ENCODE results near the gene UBE2N.

UBE2N gene

DNA sequence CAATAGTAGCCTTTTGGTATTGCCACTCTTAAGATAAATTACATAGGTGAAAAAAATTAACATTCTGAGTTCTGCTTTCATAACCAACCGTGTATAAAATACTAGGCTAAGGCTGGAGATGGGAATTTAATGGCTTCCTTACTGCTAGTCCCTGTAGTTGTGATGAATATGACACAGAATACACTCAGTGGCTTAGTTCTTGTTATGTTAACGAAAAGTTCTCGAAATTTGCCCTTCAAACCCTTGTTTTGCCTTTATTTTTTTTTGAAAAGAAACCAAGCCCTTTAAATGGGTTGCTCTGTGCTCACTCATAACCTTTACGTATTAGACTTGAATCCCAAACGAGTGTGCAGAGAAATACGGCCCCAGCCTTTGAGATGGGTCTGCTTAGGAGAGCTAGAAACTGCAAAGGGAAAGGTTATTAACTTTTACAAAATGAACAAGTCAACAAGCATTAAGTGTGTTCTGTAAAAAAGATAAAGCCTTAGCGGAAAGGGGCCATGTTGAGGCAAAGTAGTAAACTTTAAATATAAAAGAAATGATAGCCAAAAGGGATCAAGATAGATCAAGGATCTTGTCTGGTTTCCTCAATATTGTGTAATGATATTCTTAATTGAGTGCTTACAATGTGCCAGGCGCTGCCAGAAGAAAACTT is 62.3 kb downstream of the UBE2N start:
- DNase-seq = no peak

DNA sequence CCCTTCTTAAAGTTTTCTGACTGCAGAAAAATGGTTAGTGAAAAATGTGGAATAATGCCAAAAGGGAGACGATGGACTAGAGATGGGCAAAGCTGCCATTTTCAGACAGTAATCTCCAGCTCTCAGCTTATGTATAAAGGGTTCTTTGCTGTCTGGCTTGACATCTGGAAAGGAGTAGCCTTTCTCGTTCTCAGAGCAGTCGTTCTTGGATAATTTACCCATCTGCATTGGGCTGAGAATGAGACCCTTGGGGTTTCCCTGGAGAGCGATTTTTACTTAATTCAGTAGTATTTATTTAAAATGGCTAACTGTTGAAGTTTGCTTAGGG is 62.8 kb downstream of the UBE2N start:
- DNase-seq = no peak

DNA sequence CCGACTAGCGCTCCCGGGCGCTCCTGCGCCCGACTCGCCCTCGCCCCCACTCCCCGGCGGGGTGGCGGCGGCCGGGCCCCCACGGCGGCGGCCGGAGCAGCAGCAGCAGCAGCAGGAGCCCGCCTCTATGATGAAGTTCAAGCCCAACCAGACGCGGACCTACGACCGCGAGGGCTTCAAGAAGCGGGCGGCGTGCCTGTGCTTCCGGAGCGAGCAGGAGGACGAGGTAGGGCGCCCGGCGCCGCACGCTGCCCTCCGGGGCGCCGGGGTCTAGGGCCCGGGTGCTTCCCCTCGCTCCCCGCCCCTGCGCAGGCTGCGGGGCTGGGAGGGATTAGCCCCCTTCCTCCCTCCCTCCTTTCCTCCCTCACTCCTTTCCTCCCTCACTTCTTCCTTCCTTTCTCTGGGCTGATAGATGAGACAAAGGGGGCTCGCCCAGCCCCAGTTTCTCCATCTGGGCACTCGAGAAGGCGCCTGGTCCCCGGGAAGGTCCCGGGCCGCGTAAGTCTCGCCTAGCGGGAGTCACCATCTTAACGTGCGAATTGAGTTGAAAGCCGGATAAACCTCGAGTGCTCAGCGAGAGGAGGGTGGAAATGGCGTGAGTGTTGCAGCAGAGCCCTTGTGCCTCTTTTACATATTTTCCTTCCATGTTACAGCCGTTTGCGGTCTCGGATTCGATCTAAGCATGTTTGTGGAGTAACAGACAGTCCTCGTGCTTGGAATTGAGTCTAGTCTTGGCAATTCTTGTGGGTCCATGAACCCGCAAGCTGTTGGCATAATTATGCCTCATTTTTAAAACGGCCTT is 63.4 kb downstream of the UBE2N start:
- DNase-seq = peak; percentile 62 to 63

DNA sequence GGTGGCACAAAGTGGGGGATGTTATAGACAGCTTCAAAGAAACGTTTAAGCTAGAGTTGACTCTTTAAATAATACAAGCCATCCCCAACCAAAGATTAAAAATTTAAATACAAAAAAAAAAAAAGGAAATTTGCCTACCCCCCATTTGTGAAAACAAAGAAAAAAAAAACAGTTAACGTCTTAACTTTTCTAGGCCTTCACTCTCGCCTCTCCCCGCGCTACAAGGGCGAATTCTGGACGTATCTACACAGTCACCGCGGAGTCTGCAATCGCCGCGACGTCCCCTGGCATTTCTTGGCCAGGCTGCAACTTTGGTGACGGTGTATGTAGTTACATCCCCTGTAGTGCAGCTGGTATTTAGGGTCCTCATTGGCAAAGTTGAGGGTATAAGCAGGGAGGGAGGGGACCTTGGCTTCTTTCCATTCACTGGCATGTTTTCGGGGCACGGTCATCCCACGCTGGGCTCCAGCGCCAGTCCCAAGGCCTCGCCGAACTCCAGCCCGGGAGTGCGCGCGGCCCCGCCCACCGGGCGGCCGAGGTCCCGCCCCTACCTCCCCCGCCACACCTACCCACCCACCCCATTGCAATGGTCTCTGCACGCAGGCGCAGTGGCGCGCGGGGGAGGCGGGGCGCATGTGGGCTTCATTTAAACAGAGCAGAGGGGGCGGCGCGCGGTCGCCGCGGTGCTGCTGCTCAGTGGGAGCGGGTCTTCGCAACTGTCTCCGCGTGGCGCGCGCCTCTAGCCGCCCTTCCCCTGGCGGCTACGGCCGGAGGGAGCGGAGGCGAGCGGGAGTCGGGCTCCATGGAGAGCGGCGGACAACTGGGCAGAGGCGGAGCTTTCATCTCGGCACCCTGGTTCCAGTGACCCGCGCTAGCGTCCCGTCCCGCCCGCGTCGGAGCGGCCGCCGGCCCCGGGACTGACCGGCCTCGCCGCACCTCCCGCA is 64.2 kb downstream of the UBE2N start, which contains the start of gene NUDT4:
Gene NUDT4, plus strand, starts transcription at position 674 of the 944 bp plus-strand sequence. CDS start 398 bp downstream, outside the sequence.
- peak; percentile 97 to 98 for DNase-seq

DNA sequence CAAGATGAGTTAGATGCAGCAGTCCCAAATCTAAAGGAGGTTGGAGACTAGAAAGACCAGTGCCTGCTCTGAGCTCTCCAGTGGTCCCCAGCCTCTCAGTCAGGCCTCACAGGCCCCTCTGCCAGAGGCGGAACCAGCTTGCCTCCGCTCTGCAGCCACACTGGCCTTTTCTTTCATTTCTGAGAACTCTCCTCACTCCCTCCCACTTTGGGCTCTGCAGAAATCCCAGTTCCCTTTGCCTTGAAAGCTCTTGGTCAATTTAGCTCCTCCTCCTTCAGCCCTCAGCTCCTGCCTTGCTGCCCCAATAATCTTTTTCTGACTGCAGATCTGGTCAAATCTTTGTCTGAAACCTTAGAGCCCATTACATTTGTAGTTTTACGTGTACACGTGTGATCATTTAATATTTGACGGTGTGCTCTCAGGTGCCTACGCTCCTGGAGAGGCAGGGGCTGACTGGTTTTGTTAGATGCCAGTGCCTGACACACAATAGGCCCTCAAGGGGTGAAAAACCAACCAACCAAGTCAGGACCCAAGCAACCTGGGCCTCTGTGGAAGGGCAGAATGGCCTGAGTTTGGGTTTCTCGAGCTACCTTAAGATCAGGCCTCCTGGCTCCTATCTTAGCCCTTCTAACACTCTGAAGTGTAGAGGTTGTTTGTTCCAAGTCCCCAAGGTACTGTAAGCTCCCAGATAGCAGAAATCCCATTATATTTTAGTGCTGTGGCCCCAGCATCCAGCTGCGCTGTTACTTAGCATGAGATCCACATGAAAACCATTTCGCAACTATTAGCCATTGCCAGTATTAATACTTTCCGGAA is 65.1 kb downstream of the UBE2N start:
- DNase-seq = no peak

DNA sequence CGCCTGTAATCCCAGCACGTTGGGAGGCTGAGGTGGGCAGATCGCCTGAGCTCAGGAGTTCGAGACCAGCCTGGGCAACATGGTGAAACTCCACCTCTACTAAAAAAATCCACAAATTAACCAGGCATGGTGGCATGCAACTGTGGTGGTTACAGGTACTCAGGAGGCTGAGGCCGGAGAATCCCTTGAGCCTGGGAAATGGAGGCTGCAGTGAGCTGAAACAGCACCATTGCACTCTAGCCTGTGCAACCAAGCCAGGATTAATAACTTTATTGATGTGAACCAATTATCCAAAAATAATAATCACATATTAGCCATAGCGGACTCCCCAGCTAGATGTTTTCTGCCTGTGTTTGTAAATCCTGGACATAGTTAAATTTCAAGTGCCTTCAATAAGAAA is 65.8 kb downstream of the UBE2N start:
- DNase-seq = no peak

DNA sequence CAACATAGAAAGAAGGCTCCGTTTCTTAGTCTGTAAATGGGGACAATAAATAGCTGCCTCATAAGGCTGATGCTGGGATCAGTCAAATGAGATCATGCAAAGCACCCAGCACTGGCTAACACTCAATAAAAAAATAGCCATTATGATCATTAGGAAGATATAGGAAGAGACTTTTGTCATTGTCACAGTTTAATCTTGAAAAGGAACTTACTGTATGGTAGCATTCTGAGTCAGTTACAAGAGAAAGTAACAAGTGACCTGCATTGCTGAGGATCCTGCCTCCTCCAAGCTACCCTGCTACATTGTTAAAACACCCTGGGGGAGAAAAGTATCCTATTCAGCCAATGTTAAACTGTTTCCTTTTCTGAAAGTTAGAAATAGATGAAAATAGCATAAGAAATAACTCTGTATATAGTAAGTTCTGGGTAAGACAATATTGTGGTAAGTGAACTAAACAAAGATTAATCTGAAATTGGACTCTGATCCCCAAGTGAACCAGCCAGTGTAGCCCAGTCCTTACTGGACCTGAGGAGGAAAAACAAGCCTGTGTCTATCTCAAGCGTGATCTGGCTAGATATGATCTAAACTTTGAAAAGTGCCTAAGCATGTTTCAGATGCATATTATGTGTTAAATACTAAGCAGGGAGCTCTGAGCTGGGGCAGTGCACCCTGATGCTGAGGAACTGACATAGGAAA is 67.6 kb downstream of the UBE2N start:
- DNase-seq = no peak

DNA sequence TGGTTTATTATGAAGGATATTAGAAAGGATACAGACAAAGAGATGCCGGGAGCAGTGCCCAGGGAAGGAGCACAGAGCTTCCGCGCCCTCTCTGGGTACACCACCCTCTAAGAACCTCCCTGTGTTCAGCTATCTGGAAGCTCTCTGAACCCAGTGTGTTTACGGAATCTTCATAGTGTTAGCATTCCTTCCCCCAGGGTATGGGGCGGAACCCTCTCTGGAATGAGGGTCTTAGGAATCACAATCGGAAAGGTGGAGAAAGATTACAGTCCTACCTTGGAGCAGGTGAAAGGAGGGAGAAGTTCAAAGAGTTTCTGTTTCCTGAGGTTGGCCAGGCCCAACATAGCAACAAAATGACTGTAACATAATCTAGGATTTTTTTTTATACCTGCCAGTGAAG is 70.8 kb downstream of the UBE2N start:
- DNase-seq = no peak

DNA sequence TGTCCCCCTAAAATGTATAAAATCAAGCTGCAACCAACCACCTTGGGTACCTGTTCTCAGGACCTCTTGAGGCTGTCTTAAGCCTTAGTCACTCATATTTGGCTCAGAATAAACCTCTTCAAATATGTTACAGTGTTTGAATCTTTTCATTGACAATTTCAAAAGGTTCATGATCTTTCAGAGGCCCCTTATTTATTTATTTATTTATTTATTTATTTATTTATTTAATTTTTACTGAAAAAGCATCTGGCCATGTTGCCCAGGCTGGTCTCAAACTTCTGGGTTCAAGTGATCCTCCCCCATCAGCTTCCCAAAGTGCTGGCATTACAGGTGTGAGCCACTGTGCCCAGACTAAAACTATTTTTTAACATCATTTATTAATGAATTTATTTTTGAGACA is 72.2 kb downstream of the UBE2N start:
- no peak for DNase-seq

DNA sequence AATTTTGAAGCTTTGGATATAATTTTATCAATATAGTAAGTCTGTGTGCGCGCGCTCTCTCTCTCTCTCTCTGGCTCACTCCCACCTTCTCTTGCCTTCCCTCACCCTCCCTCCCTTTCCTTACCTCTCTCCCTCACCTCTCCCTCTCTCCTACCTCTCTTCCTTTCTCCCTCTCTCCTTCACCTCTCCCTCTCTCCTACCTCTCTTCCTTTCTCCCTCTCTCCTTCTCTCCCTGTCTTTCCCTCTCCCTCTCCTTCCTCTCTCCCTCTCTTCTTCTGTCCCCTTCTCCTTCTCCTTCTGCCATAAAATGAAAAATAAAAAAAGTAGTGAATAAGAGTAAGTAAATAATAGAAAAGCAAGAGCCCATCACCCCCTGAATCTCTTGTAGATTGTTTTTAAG is 73.0 kb downstream of the UBE2N start:
- DNase-seq = no peak

DNA sequence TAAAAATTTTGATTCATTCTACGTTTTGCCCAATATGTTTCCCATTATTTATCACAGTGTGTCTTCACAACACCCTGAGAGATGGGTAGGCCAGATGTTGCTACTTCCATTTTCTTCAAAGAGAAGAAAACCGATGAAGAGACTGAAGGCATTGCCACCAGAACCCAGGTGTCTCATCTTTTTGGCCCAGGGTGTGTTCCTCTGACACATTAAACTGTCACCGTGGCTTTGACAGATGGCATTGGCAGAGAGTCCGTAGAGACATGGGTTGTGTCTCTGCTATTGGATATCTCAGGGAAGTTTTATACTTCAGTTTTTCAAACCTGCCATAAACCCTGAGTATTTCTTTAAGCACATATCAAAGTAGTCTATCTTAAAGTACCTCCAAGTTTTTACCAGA is 75.3 kb downstream of the UBE2N start:
- DNase-seq = no peak

DNA sequence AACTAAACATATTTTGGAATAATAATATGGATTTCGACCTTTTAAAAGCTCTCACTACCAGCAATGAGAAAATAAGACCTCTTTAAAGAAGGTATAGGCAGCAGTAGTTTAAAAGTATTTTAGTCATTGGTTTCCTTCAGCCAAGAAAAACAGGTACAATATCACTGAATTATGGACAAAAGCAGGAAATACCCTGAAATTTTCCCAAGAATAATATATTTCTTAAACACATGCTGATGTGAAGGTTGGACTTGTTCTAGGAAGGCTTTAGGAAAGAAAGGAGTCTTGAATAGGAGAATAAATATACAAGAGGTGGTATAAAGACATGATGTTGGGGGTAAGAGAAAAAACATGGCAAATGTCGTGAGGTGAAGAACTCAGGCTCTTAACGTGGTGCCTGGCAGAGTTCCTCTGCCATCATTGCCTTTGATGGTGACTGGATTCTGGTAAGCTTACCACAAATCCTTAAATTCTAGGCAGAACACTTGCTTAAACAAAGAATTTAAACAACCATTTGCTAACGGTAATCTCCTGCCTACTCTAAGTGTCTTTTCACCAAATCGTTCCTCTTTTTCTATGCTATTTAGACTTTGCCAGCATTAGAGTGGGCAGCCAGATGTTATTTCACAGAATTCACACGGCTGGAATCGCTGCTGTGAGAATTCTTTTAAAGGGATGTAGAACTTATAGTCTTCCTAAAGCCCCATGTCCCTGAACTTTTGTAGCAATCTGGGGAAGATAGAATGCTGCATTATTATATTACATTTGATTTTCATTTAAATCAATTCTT is 75.9 kb downstream of the UBE2N start:
- DNase-seq = no peak

DNA sequence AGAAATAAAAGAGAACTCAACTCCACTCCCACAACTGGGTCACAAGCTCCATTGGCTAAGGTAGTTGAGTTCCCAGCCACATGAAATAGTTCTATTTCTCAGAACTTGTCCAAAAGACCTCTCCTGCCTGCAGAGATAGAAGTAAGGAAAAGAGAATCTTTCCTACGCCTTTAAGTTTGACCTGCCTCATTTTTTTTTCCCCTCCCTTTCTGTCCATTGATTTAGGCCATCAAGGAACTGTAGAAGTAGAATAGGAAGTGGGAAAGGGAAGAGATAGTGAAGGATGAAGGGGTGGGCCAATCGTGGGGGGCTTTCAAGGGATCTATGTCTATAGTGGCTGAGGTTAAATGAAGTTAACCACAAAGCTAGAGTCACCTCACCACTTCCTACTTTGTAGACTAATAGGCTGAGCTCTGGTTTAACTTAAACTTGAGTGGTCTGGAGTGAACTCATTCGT is 77.9 kb downstream of the UBE2N start:
- DNase-seq = no peak

DNA sequence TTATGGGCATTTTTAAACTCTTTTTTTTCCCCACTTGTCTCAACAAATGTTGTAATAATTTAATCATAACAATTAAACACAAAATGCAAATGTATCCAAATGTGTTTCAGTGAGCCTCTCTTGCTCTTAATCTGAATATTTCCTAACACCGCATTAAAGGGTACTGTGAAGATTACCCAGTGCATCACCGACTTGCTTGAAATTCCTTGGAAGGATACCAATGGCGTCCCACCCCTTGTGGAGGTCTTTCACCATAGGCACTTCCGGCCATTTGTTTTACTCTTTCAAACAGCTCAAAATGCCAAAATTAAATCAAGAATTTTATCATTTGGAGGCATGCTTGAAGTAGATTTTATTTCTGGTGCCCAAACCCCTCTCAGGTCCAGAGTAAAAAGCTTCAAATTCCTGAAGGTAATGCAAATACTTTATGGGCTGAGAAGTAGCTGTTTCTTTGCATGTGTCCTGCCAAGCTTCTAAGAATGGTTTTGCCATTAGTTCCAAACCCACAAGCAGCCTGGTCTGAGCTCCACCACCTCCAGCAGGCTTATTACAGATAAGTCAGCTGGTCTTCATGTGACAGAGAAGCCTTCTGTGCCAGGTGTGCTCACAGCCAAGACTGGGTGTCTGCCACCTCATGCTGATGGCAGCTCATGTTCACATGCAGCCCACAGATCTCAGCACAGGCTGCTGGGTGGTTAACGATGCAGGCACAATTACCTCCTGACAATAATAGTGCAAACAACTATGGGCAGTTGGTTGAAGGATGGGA is 80.4 kb downstream of the UBE2N start:
- no peak for DNase-seq

DNA sequence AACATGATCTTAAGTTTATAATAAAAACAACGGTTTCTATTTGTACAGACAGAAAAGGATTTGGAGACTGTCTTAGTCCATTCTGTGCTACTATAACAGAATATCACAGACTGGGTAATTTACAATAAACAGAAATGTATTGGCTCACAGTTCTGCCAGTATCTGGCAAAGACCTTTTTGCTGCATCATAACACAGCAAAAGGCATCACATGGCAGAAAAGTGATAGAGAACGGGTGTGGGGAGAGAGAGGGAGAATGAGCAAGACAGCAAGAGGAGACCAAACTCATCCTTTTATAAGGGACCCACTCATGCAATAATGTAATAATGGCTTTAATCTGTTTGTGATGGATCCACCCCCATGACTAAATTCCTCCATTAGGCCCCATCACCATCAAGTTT is 81.1 kb downstream of the UBE2N start:
- no peak for DNase-seq

DNA sequence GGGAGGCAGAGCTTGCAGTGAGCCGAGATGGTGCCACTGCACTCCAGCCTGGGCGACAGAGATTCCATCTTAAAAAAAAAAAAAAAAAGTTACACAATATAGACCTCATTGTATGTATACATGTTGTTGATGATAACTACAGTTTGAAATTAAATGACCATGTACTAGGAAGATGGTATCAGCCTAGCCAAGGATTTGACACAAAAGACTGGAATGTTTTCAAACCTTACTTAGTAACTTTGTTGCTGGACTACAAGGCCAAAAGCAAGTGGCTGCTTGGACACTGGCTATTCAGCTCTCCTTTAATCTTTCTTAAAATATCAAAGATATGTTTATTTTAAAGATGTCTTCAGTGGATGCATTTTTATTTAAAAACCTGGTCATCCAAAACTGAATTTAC is 82.9 kb downstream of the UBE2N start:
- DNase-seq = no peak

DNA sequence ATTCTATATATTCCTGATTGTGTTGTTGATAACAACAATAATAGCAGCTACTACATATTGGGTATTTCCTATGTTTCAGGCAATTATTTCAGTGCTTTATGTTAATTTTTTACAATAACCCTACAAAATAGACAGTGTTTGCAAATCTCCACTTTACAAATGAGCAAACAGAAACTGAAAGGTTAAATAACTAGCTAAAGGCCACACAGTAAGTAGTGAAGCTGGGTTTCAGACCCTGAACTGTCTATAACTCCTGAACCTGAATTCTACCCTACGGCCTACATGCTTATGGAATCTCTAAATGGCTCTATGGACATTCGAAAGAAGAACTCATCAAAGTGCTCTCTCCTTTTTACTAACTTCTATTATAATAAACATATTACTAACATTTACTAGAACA is 83.7 kb downstream of the UBE2N start:
- no peak for DNase-seq

DNA sequence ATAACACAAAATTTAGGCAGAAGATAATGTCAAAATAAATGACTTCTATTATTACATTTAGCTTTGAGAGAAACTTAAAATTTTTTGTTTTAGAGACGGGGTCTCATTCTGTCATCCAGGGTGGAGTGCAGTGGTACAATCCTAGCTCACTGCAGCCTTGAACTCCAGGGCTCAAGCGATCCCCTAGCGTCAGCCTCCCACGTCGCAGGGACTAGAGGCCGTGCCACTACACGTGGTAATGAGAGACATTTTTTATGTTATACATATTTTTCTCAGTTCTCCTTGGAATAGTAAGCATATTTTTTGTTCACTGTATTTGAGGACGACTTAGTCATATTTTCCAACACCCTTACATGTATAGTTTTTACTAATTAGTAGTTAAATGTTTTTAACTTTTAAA is 85.5 kb downstream of the UBE2N start:
- no peak for DNase-seq

All from stimulated activated CD4-positive, alpha-beta T cell treated with anti-CD3 and anti-CD28 coated beads, Interleukin-2, amount 100 ng/mL, for 24 hours (primary cell).